Mesendoderm (in vitro differentiated cells): ENCODE data around the gene ISM1.

ENCODE experiments used
- DNase-seq: peaks from one replicate; pipeline ENCODE4 v3.0.0; 2013
- H2AK5ac ChIP-seq: 2 replicates; pipeline ENCODE4 v1.6.1; 2013; ENCODE audit warnings: low read length, inconsistent platforms
- H2BK120ac ChIP-seq: 2 replicates; pipeline ENCODE4 v1.6.1; 2013; ENCODE audit warnings: low read depth, mild to moderate bottlenecking, low read length, moderate library complexity, mixed read lengths
- H2BK15ac ChIP-seq: replicated peaks from 2 replicates; pipeline ENCODE4 v1.6.1; 2013; ENCODE audit warnings: low read depth, mild to moderate bottlenecking, moderate library complexity
- H2BK5ac ChIP-seq: 2 replicates; pipeline ENCODE4 v1.6.1; 2013; ENCODE audit warnings: low read length, inconsistent platforms
- H3K18ac ChIP-seq: 2 replicates; pipeline ENCODE4 v1.6.1; 2013; ENCODE audit warnings: mild to moderate bottlenecking, low read length, mixed read lengths
- H3K23ac ChIP-seq: one replicate; pipeline ENCODE4 v1.6.1; 2013; ENCODE audit warnings: low read length
- H3K27ac ChIP-seq: 2 replicates; pipeline ENCODE4 v1.5.1; 2013; ENCODE audit warnings: low read depth, mild to moderate bottlenecking, inconsistent platforms, low read length, moderate library complexity
- H3K27me3 ChIP-seq: 2 replicates; pipeline ENCODE4 v1.6.1; 2013; ENCODE audit warnings: low read length, control low read depth, mild to moderate bottlenecking, inconsistent platforms; ENCODE audit not compliant: insufficient read depth, poor library complexity
- H3K36me3 ChIP-seq: 2 replicates; pipeline ENCODE4 v1.6.1; 2013; ENCODE audit warnings: low read length, inconsistent platforms; ENCODE audit not compliant: control insufficient read depth, insufficient read depth
- H3K4ac ChIP-seq: one replicate; pipeline ENCODE4 v1.6.1; 2013; ENCODE audit warnings: low read depth, mild to moderate bottlenecking, low read length, moderate library complexity
- H3K4me1 ChIP-seq: 2 replicates; pipeline ENCODE4 v1.6.1; 2013; ENCODE audit warnings: low read depth, low read length, inconsistent platforms; ENCODE audit not compliant: control insufficient read depth
- H3K4me2 ChIP-seq: 2 replicates; pipeline ENCODE4 v1.6.1; 2013; ENCODE audit warnings: low read length
- H3K4me3 ChIP-seq: 2 replicates; pipeline ENCODE4 v1.5.1; 2013; ENCODE audit warnings: mild to moderate bottlenecking, low read length
- H3K56ac ChIP-seq: one replicate; pipeline ENCODE4 v1.6.1; 2013; ENCODE audit warnings: low read length
- H3K79me1 ChIP-seq: 2 replicates; pipeline ENCODE4 v1.6.1; 2013; ENCODE audit warnings: low read length, inconsistent platforms
- H3K79me2 ChIP-seq: 2 replicates; pipeline ENCODE4 v1.6.1; 2013; ENCODE audit warnings: mild to moderate bottlenecking, low read length; ENCODE audit not compliant: control insufficient read depth, insufficient read depth
- H3K9ac ChIP-seq: 2 replicates; pipeline ENCODE4 v1.6.1; 2013; ENCODE audit warnings: low read length, inconsistent platforms
- H4K5ac ChIP-seq: one replicate; pipeline ENCODE4 v1.6.1; 2013; ENCODE audit warnings: low read length
- H4K8ac ChIP-seq: one replicate; pipeline ENCODE4 v1.6.1; 2013; ENCODE audit warnings: low read depth, mild to moderate bottlenecking, control low read depth, low read length, moderate library complexity
- WGBS: extraction: QIAGEN DNeasy Blood & Tissue Kit; methylation state at CpG from one replicate; pipeline ENCODE4 v1.1.7; 2013; ENCODE audit warnings: low lambda C conversion rate, missing lambda C conversion rate; ENCODE audit not compliant: insufficient coverage; ENCODE audit errors: extremely low coverage; 5-methylcytosine and 5-hydroxymethylcytosine counted together

Gene ISM1

GRCh38 chr20:13286607-13287006, 65.5 kb downstream of the ISM1 start:
- Histone ChIP-seq H2AK5ac (no peak overlapping the region), H3K9ac (no peak overlapping the region), H3K4ac (no peak overlapping the region), H2BK120ac (no peak overlapping the region), H3K27ac (no peak overlapping the region), H3K4me2 (no peak overlapping the region), H3K27me3 (no peaks in the 10 kb centered on the region), H4K8ac (no peak overlapping the region), H3K23ac (no peak overlapping the region), H2BK5ac (no peak overlapping the region), H3K4me3 (no peak overlapping the region), H3K79me2 (no peaks in the 10 kb centered on the region), H3K4me1 (no peaks in the 10 kb centered on the region), H3K18ac (no peak overlapping the region), H3K79me1 (no peaks in the 10 kb centered on the region), H2BK15ac (no peak overlapping the region), H4K5ac (no peak overlapping the region), H3K56ac (no peak overlapping the region), H3K36me3 (no peaks in the 10 kb centered on the region)
- no CpG with 5 or more reads among the region's 7 CpGs for WGBS
- DNase-seq: no peak

- no peak overlapping the region for H3K4me2 ChIP-seq
- WGBS: no CpG with 5 or more reads among the region's 12 CpGs
These were observed 67.3 kb downstream of the ISM1 start for GRCh38 chr20:13288357-13288756.

GRCh38 chr20:13289031-13289430, 68.0 kb downstream of the ISM1 start:
- no peak for DNase-seq
- Histone ChIP-seq H3K79me2 (no peaks in the 10 kb centered on the region), H3K18ac (no peak overlapping the region), H3K9ac (no peak overlapping the region), H4K8ac (no peak overlapping the region), H2BK15ac (no peak overlapping the region), H2BK120ac (no peak overlapping the region), H2BK5ac (no peak overlapping the region), H3K4me2 (no peak overlapping the region), H3K56ac (no peak overlapping the region), H3K36me3 (no peaks in the 10 kb centered on the region), H3K27me3 (no peaks in the 10 kb centered on the region), H3K4me1 (no peaks in the 10 kb centered on the region), H3K27ac (no peak overlapping the region), H4K5ac (no peak overlapping the region), H3K4me3 (no peak overlapping the region), H3K23ac (no peak overlapping the region), H2AK5ac (no peak overlapping the region), H3K79me1 (no peaks in the 10 kb centered on the region), H3K4ac (no peak overlapping the region)
- WGBS: no CpG with 5 or more reads among the region's 6 CpGs

More at GRCh38 chr20:13288357-13288756, 67.3 kb downstream of the ISM1 start:
- Histone ChIP-seq H3K4ac (no peak overlapping the region), H3K4me1 (no peaks in the 10 kb centered on the region), H3K4me3 (no peak overlapping the region), H3K27me3 (no peaks in the 10 kb centered on the region), H2AK5ac (no peak overlapping the region), H4K5ac (no peak overlapping the region), H3K9ac (no peak overlapping the region), H2BK120ac (no peak overlapping the region), H3K79me2 (no peaks in the 10 kb centered on the region), H3K56ac (no peak overlapping the region), H3K23ac (no peak overlapping the region), H3K79me1 (no peaks in the 10 kb centered on the region), H2BK5ac (no peak overlapping the region), H3K18ac (no peak overlapping the region), H3K36me3 (no peaks in the 10 kb centered on the region), H3K27ac (no peak overlapping the region), H4K8ac (no peak overlapping the region), H2BK15ac (no peak overlapping the region)
- DNase-seq: no peak

GRCh38 chr20:13290724-13291123, 69.7 kb downstream of the ISM1 start:
- Histone ChIP-seq H4K5ac (no peak overlapping the region), H2BK5ac (no peak overlapping the region), H3K4me3 (no peak overlapping the region), H3K4me1 (no peaks in the 10 kb centered on the region), H2BK120ac (no peak overlapping the region), H3K79me2 (no peaks in the 10 kb centered on the region), H3K79me1 (no peaks in the 10 kb centered on the region), H2BK15ac (no peak overlapping the region), H4K8ac (no peak overlapping the region), H3K36me3 (no peaks in the 10 kb centered on the region), H3K18ac (no peak overlapping the region), H3K56ac (no peak overlapping the region), H2AK5ac (no peak overlapping the region), H3K4me2 (no peak overlapping the region), H3K4ac (no peak overlapping the region), H3K27me3 (no peaks in the 10 kb centered on the region), H3K9ac (no peak overlapping the region), H3K27ac (no peak overlapping the region), H3K23ac (no peak overlapping the region)
- no CpG with 5 or more reads among the region's 2 CpGs for WGBS
- no peak for DNase-seq

GRCh38 chr20:13291157-13291556, 70.1 kb downstream of the ISM1 start:
- WGBS: no CpG with 5 or more reads among the region's 5 CpGs
- Histone ChIP-seq H4K8ac (no peak overlapping the region), H3K79me2 (no peaks in the 10 kb centered on the region), H3K27ac (no peak overlapping the region), H3K79me1 (no peaks in the 10 kb centered on the region), H3K23ac (no peak overlapping the region), H3K56ac (no peak overlapping the region), H3K36me3 (no peaks in the 10 kb centered on the region), H2BK5ac (no peak overlapping the region), H2AK5ac (no peak overlapping the region), H3K9ac (no peak overlapping the region), H3K27me3 (no peaks in the 10 kb centered on the region), H3K4me1 (no peaks in the 10 kb centered on the region), H2BK120ac (no peak overlapping the region), H3K4me2 (no peak overlapping the region), H2BK15ac (no peak overlapping the region), H3K4me3 (no peak overlapping the region), H3K4ac (no peak overlapping the region), H3K18ac (no peak overlapping the region), H4K5ac (no peak overlapping the region)
- no peak for DNase-seq

- no peaks in the 10 kb centered on the region for H3K27me3 ChIP-seq
- no peak overlapping the region for H3K27ac ChIP-seq
- no peaks in the 10 kb centered on the region for H3K4me1 ChIP-seq
- no peak overlapping the region for H3K4ac ChIP-seq
- H2AK5ac ChIP-seq: no peak overlapping the region
- WGBS: no CpG with 5 or more reads among the region's 11 CpGs
- no peak overlapping the region for H3K18ac ChIP-seq
- no peak overlapping the region for H3K56ac ChIP-seq
- no peak overlapping the region for H2BK5ac ChIP-seq
- H3K79me1 ChIP-seq: no peaks in the 10 kb centered on the region
- H2BK120ac ChIP-seq: no peak overlapping the region
- H3K4me2 ChIP-seq: no peak overlapping the region
- no peak overlapping the region for H3K9ac ChIP-seq
- H3K4me3 ChIP-seq: no peak overlapping the region
- no peak overlapping the region for H2BK15ac ChIP-seq
- no peak overlapping the region for H4K5ac ChIP-seq
- H3K79me2 ChIP-seq: no peaks in the 10 kb centered on the region
- no peak overlapping the region for H3K23ac ChIP-seq
- no peak for DNase-seq
- H3K36me3 ChIP-seq: no peaks in the 10 kb centered on the region
- no peak overlapping the region for H4K8ac ChIP-seq
These were observed 71.3 kb downstream of the ISM1 start for GRCh38 chr20:13292201-13292885.
